Gastrocnemius medialis (tissue), 4 donors: ENCODE results near the gene DENND5B. TPM values are rescaled to one million over a fixed set of nuclear protein-coding genes. Genes with fewer than 3 reads are reported as not detected.

ENCODE experiments used
- ATAC-seq, 2 donors: fragments of 150-250 bp; one replicate each; pipeline ENCODE4 v1.9.1; 2016
- DNase-seq, 2 donors: peaks; one replicate each; pipeline ENCODE4 v3.0.0-alpha.2; 2019
- H3K27ac ChIP-seq, 4 donors: fragments of 200-600 bp; sonication (generic); 1 replicate in 1 of 4; 2 replicates in 3 of 4; pipeline ENCODE4 v1.5.1; 2016 to 2018; ENCODE audit warnings: mild to moderate bottlenecking in 2 of 4, moderate library complexity in 1 of 4
- H3K27me3 ChIP-seq, 3 donors: fragments of 200-600 bp; sonication (generic) in 2 of 3; 1 replicate in 1 of 3; 2 replicates in 2 of 3; pipeline versions ENCODE4 v1.5.1 to v1.6.0; 2016 to 2019; ENCODE audit warnings: mild to moderate bottlenecking in 1 of 3, moderate library complexity in 1 of 3
- H3K36me3 ChIP-seq, 2 donors: fragments of 200-600 bp; sonication (generic) in 1 of 2; one replicate each; pipeline ENCODE4 v1.5.1; 2017 to 2018
- H3K4me1 ChIP-seq, 2 donors: fragments of 200-600 bp; sonication (generic) in 1 of 2; one replicate each; pipeline ENCODE4 v1.5.1; 2016 to 2017; ENCODE audit warnings: mild to moderate bottlenecking in 2 of 2
- H3K4me3 ChIP-seq, 4 donors: fragments of 200-600 bp; sonication (generic) in 3 of 4; 1 replicate in 1 of 4; 2 replicates in 3 of 4; pipeline ENCODE4 v1.5.1; 2016 to 2019; ENCODE audit warnings: mild to moderate bottlenecking in 2 of 4
- H3K9me3 ChIP-seq, 3 donors: fragments of 200-600 bp; sonication (generic) in 2 of 3; 1 replicate in 1 of 3; 2 replicates in 2 of 3; pipeline ENCODE4 v1.5.1; 2016 to 2019
- CTCF ChIP-seq, 5 experiments: fragments of 450-650 bp in 3 of 5; fragments of 200-600 bp in 2 of 5; sonication (generic) in 2 of 5; IDR thresholded peaks in 4 of 5; conservative IDR thresholded peaks in 1 of 5; 1 replicate in 4 of 5; 2 replicates in 1 of 5; pipeline ENCODE4 v1.5.1; 2016 to 2019; ENCODE audit warnings: antibody characterized with exemption in 5 of 5, mild to moderate bottlenecking in 3 of 5, moderate library complexity in 3 of 5
- POLR2A ChIP-seq, 2 donors: fragments of 450-650 bp; IDR thresholded peaks; one replicate each; pipeline ENCODE4 v1.6.1; 2017; ENCODE audit warnings: antibody characterized with exemption in 2 of 2, mild to moderate bottlenecking in 2 of 2, moderate library complexity in 2 of 2
- in situ Hi-C, 4 donors: fragments of 200-750 bp; cut with MboI; loops; one replicate each; pipeline versions ENCODE4 v1.15.0 to v1.8.0; 2017; ENCODE audit warnings: low sequenced_read_pairs in 4 of 4
- intact Hi-C: fragments of 100-400 bp; cut with DNase I; formaldehyde crosslinking; loops from one replicate; pipeline ENCODE4 v1.15.1; 2023; ENCODE audit warnings: low total_unique reads
- total RNA-seq, 4 donors: library from RNA; depleted of rRNA; stranded (reverse); fragments of >200 nt; gene quantifications; one replicate each; pipeline versions ENCODE4 v1.1.0 to v1.2.3, GENCODE V29; 2016

The DENND5B gene
- total RNA-seq, 4 donors from 2014 or later: 12.5 to 33.7 (median 26.7) TPM

- H3K27me3 ChIP-seq: no peaks in the 10 kb centered on the region
- H3K36me3 ChIP-seq: no peaks in the 10 kb centered on the region
- peak overlapping the region; percentile 29 to 51 (median 48) for H3K4me3 ChIP-seq
- peak; percentile 47 to 77 for ATAC-seq
- TF ChIP-seq CTCF (IDR thresholded peaks at IDR 0.05 in 4 of 5, conservative IDR thresholded peaks at IDR 0.05 in 1 of 5) (no peak), POLR2A (IDR thresholded peaks at IDR 0.05) (no peak)
- DNase-seq: peak; percentile 5 to 29
- peaks cover 6 to 9% of the 10 kb centered on the region in 2 donors for H3K4me1 ChIP-seq
- H3K27ac ChIP-seq: peak overlapping the region in 3 of 4 donors; percentile 1 to 16 (median 15)
- H3K9me3 ChIP-seq: no peaks in the 10 kb centered on the region
- intact Hi-C loops: loop anchor here (1.0 kb wide), 1 partner anchor 44 kb away; the partner anchor contains the start of gene SINHCAF
- in situ Hi-C loops: no loop called here
Observed at GRCh38 chr12:31369712-31370521, 221.0 kb downstream of the DENND5B start.

DNA sequence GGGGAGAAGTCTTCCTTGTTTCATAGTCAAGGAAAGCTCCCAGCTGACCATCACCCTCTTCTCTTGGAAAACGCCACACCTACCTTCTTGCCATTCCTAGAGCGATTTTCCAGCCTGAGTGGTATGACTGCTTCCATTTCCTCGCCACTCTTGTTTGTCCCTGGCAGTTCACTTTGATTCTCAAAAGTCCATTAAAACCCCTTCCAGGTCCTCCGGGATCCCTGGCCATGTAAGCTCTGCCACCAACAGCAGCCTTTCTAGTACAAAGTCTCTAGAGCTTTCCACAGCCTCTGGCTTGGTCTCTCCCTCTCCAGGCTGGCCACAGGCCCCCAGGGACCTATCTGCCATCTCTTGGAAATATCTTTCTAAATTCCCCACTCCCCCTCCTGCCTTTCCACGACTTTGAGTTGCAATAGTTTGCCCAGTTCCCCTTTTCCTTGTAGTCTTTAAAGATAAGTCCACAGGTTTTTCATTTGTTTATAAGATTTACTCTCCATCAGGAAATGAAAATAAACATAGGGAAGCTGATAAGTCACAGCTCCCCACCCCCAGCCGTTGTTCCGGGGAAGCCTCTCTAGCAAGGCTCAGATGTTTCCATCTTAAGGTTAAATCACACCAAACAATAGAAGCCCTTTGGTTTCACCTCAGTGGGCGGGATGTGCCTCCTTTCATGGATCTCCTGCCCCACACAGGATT, 222.1 kb downstream of the DENND5B start:
- Histone ChIP-seq H3K4me1 (peaks cover 6 to 9% of the 10 kb centered on the region in 2 donors), H3K27me3 (no peaks in the 10 kb centered on the region), H3K27ac (no peak overlapping the region), H3K36me3 (no peaks in the 10 kb centered on the region), H3K4me3 (no peak overlapping the region), H3K9me3 (no peaks in the 10 kb centered on the region)
- ATAC-seq (no peak), DNase-seq (no peak)
- TF ChIP-seq POLR2A (IDR thresholded peaks at IDR 0.05) (no peak), CTCF (IDR thresholded peaks at IDR 0.05 in 4 of 5, conservative IDR thresholded peaks at IDR 0.05 in 1 of 5) (no peak)
- in situ Hi-C loops (no loop called here), intact Hi-C loops (no loop called here)

DNA sequence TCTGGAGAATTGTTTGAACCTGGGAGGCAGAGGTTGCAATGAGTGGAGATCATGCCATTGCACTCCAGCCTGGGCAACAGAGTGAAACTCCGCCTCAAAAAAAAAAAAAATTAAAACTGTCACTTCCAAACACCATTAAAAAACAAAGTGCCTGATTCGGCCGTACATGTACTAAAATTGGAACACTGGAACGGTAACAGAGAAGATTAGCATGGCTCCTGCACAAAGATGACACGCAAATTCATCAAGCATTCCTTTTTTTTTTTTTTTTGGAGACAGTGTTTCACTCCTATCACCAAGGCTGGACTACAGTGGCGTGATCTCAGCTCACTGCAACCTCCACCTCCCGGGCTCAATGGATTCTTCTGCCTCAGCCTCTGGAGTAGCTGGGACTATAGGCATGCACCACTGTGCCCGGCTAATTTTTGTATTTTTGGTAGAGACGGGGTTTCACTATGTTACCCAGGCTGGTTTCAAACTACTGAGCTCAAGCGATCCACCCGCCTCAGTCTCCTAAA, 224.8 kb downstream of the DENND5B start:
- in situ Hi-C loops: no loop called here

DNA sequence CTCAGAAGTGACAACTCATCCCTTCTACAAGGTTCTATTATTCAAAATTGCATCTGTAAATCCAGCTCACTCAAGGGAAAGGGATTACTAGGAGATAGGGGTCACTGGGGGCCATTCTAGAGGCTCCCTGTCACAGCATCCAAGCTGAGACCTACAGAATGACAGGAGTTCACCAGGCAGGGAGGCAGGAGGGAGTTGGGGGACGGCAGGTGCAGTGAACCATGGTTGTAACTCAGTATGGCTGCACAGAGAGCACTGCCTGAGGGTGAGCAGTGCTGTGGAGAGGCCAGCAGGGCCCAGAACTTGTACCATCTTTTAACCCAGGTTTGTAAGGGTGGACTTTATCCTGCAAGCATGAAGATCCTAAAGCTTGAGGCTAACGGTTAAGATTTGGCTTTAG, 227.1 kb downstream of the DENND5B start:
- ATAC-seq (no peak), DNase-seq (no peak)
- Histone ChIP-seq H3K27me3 (no peaks in the 10 kb centered on the region), H3K4me1 (no peaks in the 10 kb centered on the region), H3K9me3 (no peaks in the 10 kb centered on the region), H3K36me3 (no peaks in the 10 kb centered on the region), H3K4me3 (no peak overlapping the region), H3K27ac (no peak overlapping the region)
- in situ Hi-C loops: no loop called here
- intact Hi-C loops: no loop called here
- TF ChIP-seq POLR2A (IDR thresholded peaks at IDR 0.05) (no peak), CTCF (IDR thresholded peaks at IDR 0.05 in 4 of 5, conservative IDR thresholded peaks at IDR 0.05 in 1 of 5) (no peak)

More for the DNA sequence above, 224.8 kb downstream of the DENND5B start:
- Histone ChIP-seq H3K9me3 (no peaks in the 10 kb centered on the region), H3K4me3 (no peak overlapping the region), H3K36me3 (no peaks in the 10 kb centered on the region), H3K27me3 (no peaks in the 10 kb centered on the region), H3K4me1 (peaks cover 6 to 9% of the 10 kb centered on the region in 2 donors), H3K27ac (no peak overlapping the region)
- TF ChIP-seq CTCF (IDR thresholded peaks at IDR 0.05 in 4 of 5, conservative IDR thresholded peaks at IDR 0.05 in 1 of 5) (no peak), POLR2A (IDR thresholded peaks at IDR 0.05) (no peak)
- intact Hi-C loops: no loop called here
- DNase-seq (no peak), ATAC-seq (no peak)
